Bladder microvascular endothelial cell (primary cell): Measurements from ENCODE around the gene FKBP9. TPM values are rescaled to one million over a fixed set of nuclear protein-coding genes. Genes with fewer than 3 reads are reported as not detected.

Source experiments
- total RNA-seq: library from RNA; depleted of rRNA; stranded (reverse); fragments of >200 nt; gene quantifications from 2 replicates; pipeline ENCODE4 v1.2.3, GENCODE V29; 2014

FKBP9 gene
- 142 and 161 TPM in 2 replicates for total RNA-seq

GRCh38 chr7:32957326-32958045 lies at the start of gene FKBP9:
Gene FKBP9, plus strand, starts transcription at chr7:32957440. Its CDS starts 134 bp downstream, at chr7:32957574.

Other genes with a start within 250 kb of the FKBP9 start
- 43.2 and 76.3 TPM in 2 replicates for gene KBTBD2, start 65.7 kb upstream of the FKBP9 start, total RNA-seq
- gene NT5C3A, start 105.3 kb downstream of the FKBP9 start, total RNA-seq, result 16.2 and 19.9 TPM in 2 replicates
- 6.3 and 11.1 TPM in 2 replicates for gene RP9, start 152.0 kb downstream of the FKBP9 start, total RNA-seq
- 7.1 and 18.5 TPM in 2 replicates for gene BBS9, start 172.1 kb downstream of the FKBP9 start, total RNA-seq